HCT116 (cell line): ENCODE results near the gene HIVEP3. TPM values are rescaled to one million over a fixed set of nuclear protein-coding genes. Genes with fewer than 3 reads are reported as not detected.

Experiments
- ATAC-seq: fragments of 200-7000 bp; cut with Tn5 transposase; 2 replicates; pipeline ENCODE4 v1.9.1; 2020; ENCODE audit warnings: mild to moderate bottlenecking, moderate library complexity
- BruUV-seq: library from RNA; stranded (reverse); fragments of 400-500 nt; replicated peaks from 2 replicates; lab custom pipeline; 2021; lab: Mats Ljungman, UMichigan
- CTCF ChIA-PET: fragments of 300-600 bp; sonication (Branson Sonifier 250); formaldehyde crosslinking; loops from one replicate; lab custom pipeline; 2021; ENCODE audit warnings: antibody characterized with exemption; lab: Charles Lee
- POLR2A ChIA-PET: fragments of 300-600, 350-600 bp; sonication (Branson Sonifier 250); formaldehyde crosslinking; loops from one replicate; lab custom pipeline; 2021; ENCODE audit warnings: antibody characterized with exemption; lab: Charles Lee
- RAD21 ChIA-PET, 2 experiments: fragments of 300-600 bp; sonication (Branson Sonifier 250); formaldehyde crosslinking; loops; one replicate each; lab custom pipeline; 2023; ENCODE audit warnings: low total read pairs in 2 of 2; ENCODE audit not compliant: uncharacterized antibody in 2 of 2, unreplicated experiment in 2 of 2, low non-redundant PET in 1 of 2; lab: Charles Lee
- DNase-seq: peaks from one replicate; pipeline ENCODE4 v3.0.0-alpha.2; 2010; ENCODE audit warnings: low read depth, low spot score
- H2AFZ ChIP-seq: fragments of 200-600 bp; shearing (Covaris generic), sonication (generic); 2 replicates; pipeline ENCODE4 v1.6.1; 2017; ENCODE audit warnings: low read depth, mixed run types, mixed read lengths, antibody characterized with exemption, low read length; ENCODE audit not compliant: poor library complexity, severe bottlenecking
- H3K27ac ChIP-seq: 2 replicates; pipeline ENCODE4 v1.5.1; 2012; ENCODE audit warnings: low read depth, low read length
- H3K27me3 ChIP-seq: fragments of 200-600 bp; sonication (generic); 2 replicates; pipeline ENCODE4 v1.6.1; 2016; ENCODE audit warnings: mixed run types, low read length, mixed read lengths; ENCODE audit not compliant: insufficient read depth
- H3K36me3 ChIP-seq, 2 experiments: fragments of 200-500 bp in 1 of 2; fragments of 200-600 bp in 1 of 2; sonication (Bioruptor generic) in 1 of 2; sonication (generic) in 1 of 2; 2 replicates each; pipeline versions ENCODE4 v1.5.1 to v1.6.1; 2014 to 2016; ENCODE audit warnings: low read length in 2 of 2, inconsistent platforms in 1 of 2, mixed read lengths in 1 of 2, mixed run types in 1 of 2; ENCODE audit not compliant: insufficient read depth in 2 of 2, control insufficient read depth in 1 of 2
- H3K4me1 ChIP-seq, 2 experiments: fragments of 200-600 bp in 1 of 2; sonication (generic) in 1 of 2; 2 replicates each; pipeline versions ENCODE4 v1.5.1 to v1.6.1; 2012 to 2017; ENCODE audit warnings: low read length in 2 of 2, inconsistent platforms in 1 of 2, mild to moderate bottlenecking in 1 of 2, mixed read lengths in 1 of 2, mixed run types in 1 of 2, moderate library complexity in 1 of 2; ENCODE audit not compliant: insufficient read depth in 2 of 2, control insufficient read depth in 1 of 2
- H3K4me2 ChIP-seq: fragments of 200-600 bp; sonication (generic); 2 replicates; pipeline ENCODE4 v1.6.1; 2017; ENCODE audit warnings: mixed run types, low read length, mixed read lengths
- H3K4me3 ChIP-seq, 2 experiments: fragments of 200-600 bp in 1 of 2; sonication (generic) in 1 of 2; replicated peaks in 1 of 2; 2 replicates each; pipeline ENCODE4 v1.5.1; 2011 to 2016; ENCODE audit warnings: low read length in 2 of 2, control low read depth in 1 of 2, low read depth in 1 of 2, mild to moderate bottlenecking in 1 of 2, mixed read lengths in 1 of 2, mixed run types in 1 of 2
- H3K79me2 ChIP-seq: fragments of 200-600 bp; sonication (generic); 2 replicates; pipeline ENCODE4 v1.6.1; 2017; ENCODE audit warnings: mild to moderate bottlenecking, mixed run types, low read length, moderate library complexity, mixed read lengths; ENCODE audit not compliant: insufficient read depth
- H3K9ac ChIP-seq: fragments of 200-600 bp; sonication (generic); 2 replicates; pipeline ENCODE4 v1.6.1; 2016; ENCODE audit warnings: low read length, mixed read lengths
- H3K9me2 ChIP-seq: fragments of 200-600 bp; sonication (generic), shearing (Covaris generic); 2 replicates; pipeline ENCODE4 v1.6.1; 2017; ENCODE audit warnings: mixed run types, mild to moderate bottlenecking, moderate library complexity; ENCODE audit not compliant: insufficient read depth
- H3K9me3 ChIP-seq, 2 experiments: fragments of 200-500 bp in 1 of 2; fragments of 200-600 bp in 1 of 2; sonication (Bioruptor generic) in 1 of 2; sonication (generic) in 1 of 2; 2 replicates each; pipeline ENCODE4 v1.6.1; 2014 to 2017; ENCODE audit warnings: low read length in 2 of 2, mixed read lengths in 2 of 2, inconsistent platforms in 1 of 2, low read depth in 1 of 2, mild to moderate bottlenecking in 1 of 2, mixed run types in 1 of 2, moderate library complexity in 1 of 2; ENCODE audit not compliant: control insufficient read depth in 1 of 2, insufficient read depth in 1 of 2
- H4K20me1 ChIP-seq: fragments of 200-600 bp; sonication (generic), shearing (Covaris generic); 2 replicates; pipeline ENCODE4 v1.6.1; 2017; ENCODE audit warnings: mixed run types, mild to moderate bottlenecking, moderate library complexity; ENCODE audit not compliant: insufficient read depth
- ATF3 ChIP-seq: IDR thresholded peaks from 2 replicates; pipeline ENCODE4 v1.6.1; 2012
- CTCF ChIP-seq, 3 experiments: fragments of 200-600 bp in 1 of 3; sonication (generic) in 1 of 3; IDR thresholded peaks in 2 of 3; conservative IDR thresholded peaks in 1 of 3; 2 replicates each; pipeline ENCODE4 v1.5.1; 2012 to 2017; ENCODE audit warnings: low read depth in 2 of 3, low read length in 2 of 3, antibody characterized with exemption in 1 of 3, borderline replicate concordance in 1 of 3, control low read depth in 1 of 3, mild to moderate bottlenecking in 1 of 3, mixed read lengths in 1 of 3, mixed run types in 1 of 3, moderate library complexity in 1 of 3; ENCODE audit not compliant: insufficient read depth in 1 of 3
- EGR1 ChIP-seq: IDR thresholded peaks from 2 replicates; pipeline ENCODE4 v1.6.1; 2012; ENCODE audit warnings: low read depth
- ELF1 ChIP-seq: IDR thresholded peaks from 2 replicates; pipeline ENCODE4 v1.6.1; 2012; ENCODE audit warnings: low read depth, borderline replicate concordance
- EZH2 ChIP-seq: fragments of 200-600 bp; sonication (generic); IDR thresholded peaks from 2 replicates; pipeline ENCODE4 v1.6.1; 2017; ENCODE audit warnings: antibody characterized with exemption, mixed run types
- EZH2phosphoT487 ChIP-seq: fragments of 200-600 bp; IDR thresholded peaks from 2 replicates; pipeline ENCODE4 v1.6.1; 2018; ENCODE audit warnings: antibody characterized with exemption, borderline replicate concordance
- FOSL1 ChIP-seq: IDR thresholded peaks from 2 replicates; pipeline ENCODE4 v1.6.1; 2012; ENCODE audit warnings: low read depth
- JUND ChIP-seq: IDR thresholded peaks from 2 replicates; pipeline ENCODE4 v1.6.1; 2012
- POLR2A ChIP-seq: IDR thresholded peaks from 2 replicates; pipeline ENCODE4 v1.7.0; 2011; ENCODE audit warnings: borderline replicate concordance; ENCODE audit not compliant: insufficient read depth, insufficient read length; ENCODE audit errors: extremely low read depth
- POLR2AphosphoS5 ChIP-seq: IDR thresholded peaks from 2 replicates; pipeline ENCODE4 v1.6.1; 2011; ENCODE audit warnings: mild to moderate bottlenecking, low read depth, low read length, moderate library complexity
- RAD21 ChIP-seq: IDR thresholded peaks from 2 replicates; pipeline ENCODE4 v1.6.1; 2012; ENCODE audit warnings: low read depth, mild to moderate bottlenecking
- SP1 ChIP-seq: IDR thresholded peaks from 2 replicates; pipeline ENCODE4 v1.6.1; 2012; ENCODE audit warnings: low read depth
- SRF ChIP-seq: IDR thresholded peaks from 2 replicates; pipeline ENCODE4 v1.6.1; 2012; ENCODE audit warnings: low read depth
- YY1 ChIP-seq: IDR thresholded peaks from 2 replicates; pipeline ENCODE4 v1.6.1; 2011; ENCODE audit warnings: low read length, low read depth, moderate library complexity, mild to moderate bottlenecking; ENCODE audit not compliant: insufficient replicate concordance; ENCODE audit errors: extremely low read depth
- ZBTB33 ChIP-seq: IDR thresholded peaks from 2 replicates; pipeline ENCODE4 v1.6.1; 2011; ENCODE audit warnings: mild to moderate bottlenecking, low read length, moderate library complexity; ENCODE audit not compliant: insufficient replicate concordance; ENCODE audit errors: extremely low read depth
- ZFX ChIP-seq: fragments of 450-650 bp; IDR thresholded peaks from 2 replicates; pipeline ENCODE4 v1.6.1; 2017
- ZNF274 ChIP-seq: fragments of 200-500 bp; sonication (Bioruptor generic); IDR thresholded peaks from 2 replicates; pipeline ENCODE4 v1.6.1; 2014; ENCODE audit warnings: mild to moderate bottlenecking, low read depth, low read length, inconsistent platforms
- intact Hi-C: fragments of 100-400 bp; cut with micrococcal nuclease; formaldehyde crosslinking; loops from 2 replicates; pipeline ENCODE4 v1.10.0; 2022
- total RNA-seq: library from RNA; stranded (reverse); gene quantifications from one replicate; pipeline ENCODE4 v1.2.1, GENCODE V29; 2021; ENCODE audit not compliant: unreplicated experiment
- TF ChIP-seq, protein P1 (sequence below): IDR thresholded peaks from 2 replicates; pipeline ENCODE4 v1.6.1; 2012

The HIVEP3 gene
- total RNA-seq, 1 experiment from 2014 or later, result 7.1 TPM

DNA sequence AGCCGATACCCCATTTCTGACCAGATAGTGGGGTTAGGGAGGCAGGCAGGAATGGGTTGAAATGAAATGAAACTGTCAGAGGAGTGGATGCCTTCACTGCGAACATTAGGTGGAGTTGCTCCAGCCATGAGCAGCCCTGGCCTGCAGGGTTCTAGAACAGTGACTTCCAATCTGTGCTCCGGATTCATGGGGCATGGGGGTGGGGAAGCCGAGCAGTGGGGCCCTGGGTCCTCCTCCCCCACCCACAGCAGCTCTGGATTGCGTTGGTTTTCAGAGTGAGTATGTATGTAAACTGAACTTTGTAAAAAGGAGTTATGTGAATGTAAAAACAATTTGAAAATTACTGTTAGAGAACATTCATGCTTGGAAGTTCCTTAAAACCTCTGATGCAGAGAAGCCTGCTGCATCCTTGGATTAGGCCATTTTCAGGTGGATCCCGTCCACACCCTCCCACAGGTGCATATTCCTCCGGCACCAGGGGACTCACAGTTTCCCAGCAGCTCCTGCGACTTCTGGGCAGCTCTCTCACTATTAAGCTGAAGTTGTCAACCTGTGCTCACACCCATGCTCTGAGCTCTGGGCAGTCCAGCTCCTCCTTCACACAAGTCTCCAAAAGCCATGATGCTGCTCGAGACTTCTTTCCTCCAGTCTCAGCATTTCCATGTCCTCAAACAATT lies 379.8 kb downstream of the HIVEP3 start:
- POLR2A ChIA-PET, result no interaction called here
- ATAC-seq, result no peak

More for the DNA sequence above, 379.8 kb downstream of the HIVEP3 start:
- no TSS peak for BruUV-seq
- Histone ChIP-seq H3K36me3 (no peaks in the 10 kb centered on the region), H3K79me2 (no peaks in the 10 kb centered on the region), H3K9me3 (no peaks in the 10 kb centered on the region), H3K4me3 (no peak overlapping the region), H3K9ac (no peak overlapping the region), H3K27me3 (no peaks in the 10 kb centered on the region), H4K20me1 (no peaks in the 10 kb centered on the region), H3K4me2 (no peak overlapping the region), H2AFZ (no peak overlapping the region), H3K9me2 (no peaks in the 10 kb centered on the region), H3K27ac (no peak overlapping the region), H3K4me1 (peaks cover 0 to 10% of the 10 kb centered on the region in 2 experiments; a peak in 3 of 4 replicates)
- no peak for DNase-seq
- intact Hi-C loops, result no loop called here
- TF ChIP-seq ZNF274, result no peak
- no peak for TF ChIP-seq YY1
- TF ChIP-seq ZFX, result no peak
- no peak for TF ChIP-seq EZH2
- TF ChIP-seq, protein P1, sequence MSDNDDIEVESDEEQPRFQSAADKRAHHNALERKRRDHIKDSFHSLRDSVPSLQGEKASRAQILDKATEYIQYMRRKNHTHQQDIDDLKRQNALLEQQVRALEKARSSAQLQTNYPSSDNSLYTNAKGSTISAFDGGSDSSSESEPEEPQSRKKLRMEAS, result no peak
- no peak for TF ChIP-seq RAD21
- TF ChIP-seq CTCF (IDR thresholded peaks at IDR 0.05 in 2 of 3, conservative IDR thresholded peaks at IDR 0.05 in 1 of 3; ENCODE audit: borderline replicate concordance in 1 of 3, insufficient read depth in 1 of 3, low read depth in 2 of 3, low read length in 2 of 3), result no peak
- TF ChIP-seq POLR2A, result no peak
- no peak for TF ChIP-seq ZBTB33
- no peak for TF ChIP-seq ATF3
- TF ChIP-seq EZH2phosphoT487, result no peak
- TF ChIP-seq SP1, result no peak
- no peak for TF ChIP-seq ELF1
- no peak for TF ChIP-seq EGR1
- no peak for TF ChIP-seq JUND
- TF ChIP-seq SRF, result no peak
- TF ChIP-seq POLR2AphosphoS5, result no peak
- TF ChIP-seq FOSL1, result no peak
- RAD21 ChIA-PET, result no interaction called here
- CTCF ChIA-PET, result interaction anchor here (1.1 kb wide), 1 partner anchor 23 kb away, joined by 5 read pairs; no protein-coding TSS in a partner anchor
